BJ (cell line): ENCODE results near the gene IGF2BP1. TPM values are rescaled to one million over a fixed set of nuclear protein-coding genes. Genes with fewer than 3 reads are reported as not detected.

ENCODE experiments used
- CTCF ChIA-PET: fragments of 350-600 bp; formaldehyde crosslinking; extraction: SDS; loops from one replicate; lab custom pipeline; 2021; ENCODE audit warnings: antibody characterized with exemption, inconsistent platforms; lab: Yijun Ruan, JAX
- POLR2A ChIA-PET: fragments of 300-600 bp; sonication (Branson Sonifier 250); formaldehyde crosslinking; extraction: SDS; loops from one replicate; lab custom pipeline; 2021; ENCODE audit warnings: antibody characterized with exemption; lab: Charles Lee
- DNase-seq: peaks from one replicate; pipeline ENCODE4 v3.0.0-alpha.2; 2011; ENCODE audit warnings: low read depth
- H3K27me3 ChIP-seq: 2 replicates; pipeline ENCODE4 v1.6.0; 2011; ENCODE audit warnings: low read length; ENCODE audit not compliant: control insufficient read depth, insufficient read depth
- H3K36me3 ChIP-seq: 2 replicates; pipeline ENCODE4 v1.5.1; 2011; ENCODE audit warnings: low read length; ENCODE audit not compliant: control insufficient read depth, insufficient read depth
- H3K4me3 ChIP-seq: 2 replicates; pipeline ENCODE4 v1.5.1; 2011; ENCODE audit warnings: low read depth, mild to moderate bottlenecking, control low read depth, low read length
- CTCF ChIP-seq: IDR thresholded peaks from 2 replicates; pipeline ENCODE4 v1.5.1; 2011; ENCODE audit warnings: low read depth, mild to moderate bottlenecking, control low read depth, inconsistent platforms, low read length, moderate library complexity; ENCODE audit not compliant: insufficient read depth
- polyA plus RNA-seq: library from polyadenylated mRNA; depleted of rRNA; stranded (reverse); fragments of >200 nt; gene quantifications from 2 replicates; pipeline ENCODE4 v1.2.3, GENCODE V29; 2011

IGF2BP1 gene
- polyA plus RNA-seq, 1 experiment = 5.3 TPM

- no peaks in the 10 kb centered on the region for H3K36me3 ChIP-seq
- CTCF ChIA-PET = interaction anchor here (0.7 to 1.7 kb wide), 3 partner anchors 20 to 40 kb away, joined by 3 to 7 read pairs (median 3); no protein-coding TSS in a partner anchor
- POLR2A ChIA-PET = no interaction called here
- H3K4me3 ChIP-seq = peak overlapping the region; percentile 41; the same call in 1 of the 2 replicates
- H3K27me3 ChIP-seq = peaks cover 25% of the 10 kb centered on the region
- DNase-seq = no peak
- TF ChIP-seq CTCF = no peak
Observed at GRCh38 chr17:48995304-48995973, 1.7 kb upstream of the IGF2BP1 start.

GRCh38 chr17:48995974-48996721 lies 1.0 kb upstream of the IGF2BP1 start:
- TF ChIP-seq CTCF = no peak
- ChIA-PET POLR2A (no interaction called here), CTCF (interaction anchor here (1.0 to 1.4 kb wide), 2 partner anchors 19 to 53 kb away, joined by 3 to 4 read pairs; no protein-coding TSS in a partner anchor)
- DNase-seq = no peak
- Histone ChIP-seq H3K4me3 (peak overlapping the region; percentile 41), H3K27me3 (peaks cover 24% of the 10 kb centered on the region), H3K36me3 (no peaks in the 10 kb centered on the region)

GRCh38 chr17:48996722-48997102 lies 473 bp upstream of the IGF2BP1 start:
- TF ChIP-seq CTCF = no peak
- no peak for DNase-seq
- peak overlapping the region; percentile 41 for H3K4me3 ChIP-seq
- peaks cover 24% of the 10 kb centered on the region for H3K27me3 ChIP-seq
- ChIA-PET POLR2A (no interaction called here), CTCF (interaction anchor here (1.0 to 1.4 kb wide), 2 partner anchors 18 to 54 kb away, joined by 3 to 4 read pairs; no protein-coding TSS in a partner anchor)
- H3K36me3 ChIP-seq = no peaks in the 10 kb centered on the region

- Histone ChIP-seq H3K36me3 (no peaks in the 10 kb centered on the region), H3K27me3 (peaks cover 24% of the 10 kb centered on the region), H3K4me3 (peak overlapping the region; percentile 41)
- ChIA-PET CTCF (interaction anchor here (1.0 to 3.6 kb wide), 5 partner anchors 17 to 43 kb away, joined by 3 to 30 read pairs (median 3); no protein-coding TSS in a partner anchor), POLR2A (interaction anchor here (0.7 to 0.8 kb wide), 3 partner anchors 8 to 202 kb away, joined by 4 to 10 read pairs (median 4); no protein-coding TSS in a partner anchor)
- DNase-seq = no peak
- no peak for TF ChIP-seq CTCF
Observed at GRCh38 chr17:48997827-48998586, 822 bp downstream of the IGF2BP1 start.
